ENCODE data around the gene LSM7. TPM values are rescaled to one million over a fixed set of nuclear protein-coding genes. Genes with fewer than 3 reads are reported as not detected.
A peak's percentile ranks its signal among the peaks of the same experiment; 100 is the strongest.

Gene LSM7
- total and polyA plus RNA-seq, 9 of the 15 experiments (the other 6 are each of a cell fraction or from before 2014, with no cell fraction given) = 40.5 to 690 (median 265) TPM

DNA sequence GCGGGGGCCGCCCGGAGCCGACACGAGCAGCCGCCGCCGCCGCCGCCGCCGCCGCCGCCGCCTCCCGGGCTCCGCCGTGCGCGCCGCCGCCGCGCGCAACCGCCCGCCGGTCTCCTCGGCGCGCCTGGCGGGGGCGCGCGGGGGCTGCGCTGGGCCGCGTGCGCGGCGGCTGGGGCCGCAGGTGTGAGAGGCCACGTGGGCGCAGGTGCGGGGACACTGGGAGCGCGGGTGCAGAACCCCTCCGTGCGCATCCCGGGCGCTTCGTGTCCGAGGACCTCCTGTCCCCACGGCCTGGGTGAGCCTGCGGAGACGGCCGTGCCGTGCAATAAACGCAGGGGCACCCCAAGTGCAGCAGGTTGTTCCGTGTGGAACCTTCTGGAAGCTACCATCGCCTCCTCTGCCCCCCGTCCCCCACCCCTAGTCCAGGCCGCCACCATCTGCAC lies 20.3 kb downstream of the LSM7 start, which contains the start of gene LINGO3 (continued):
- TF ChIP-seq CCNT2 (IDR thresholded peaks at IDR 0.05; ENCODE audit: borderline replicate concordance, extremely low read depth, insufficient read length, low read depth, low read length) (peak; percentile 29), NRF1 (conservative IDR thresholded peaks at IDR 0.05 in 1 of 2, IDR thresholded peaks at IDR 0.05 in 1 of 2) (peak; percentile 48 to 68; a peak in 3 of 4 replicates), FOXP1 (CRISPR knock-in tag; IDR thresholded peaks at IDR 0.05) (peak; percentile 36; the same call in 1 of the 2 replicates), CREB1 (IDR thresholded peaks at IDR 0.05) (no peak), CREB1 (CRISPR knock-in tag; IDR thresholded peaks at IDR 0.05) (no peak), EP400 (IDR thresholded peaks at IDR 0.05) (no peak)
- TF ChIP-seq, protein P1, sequence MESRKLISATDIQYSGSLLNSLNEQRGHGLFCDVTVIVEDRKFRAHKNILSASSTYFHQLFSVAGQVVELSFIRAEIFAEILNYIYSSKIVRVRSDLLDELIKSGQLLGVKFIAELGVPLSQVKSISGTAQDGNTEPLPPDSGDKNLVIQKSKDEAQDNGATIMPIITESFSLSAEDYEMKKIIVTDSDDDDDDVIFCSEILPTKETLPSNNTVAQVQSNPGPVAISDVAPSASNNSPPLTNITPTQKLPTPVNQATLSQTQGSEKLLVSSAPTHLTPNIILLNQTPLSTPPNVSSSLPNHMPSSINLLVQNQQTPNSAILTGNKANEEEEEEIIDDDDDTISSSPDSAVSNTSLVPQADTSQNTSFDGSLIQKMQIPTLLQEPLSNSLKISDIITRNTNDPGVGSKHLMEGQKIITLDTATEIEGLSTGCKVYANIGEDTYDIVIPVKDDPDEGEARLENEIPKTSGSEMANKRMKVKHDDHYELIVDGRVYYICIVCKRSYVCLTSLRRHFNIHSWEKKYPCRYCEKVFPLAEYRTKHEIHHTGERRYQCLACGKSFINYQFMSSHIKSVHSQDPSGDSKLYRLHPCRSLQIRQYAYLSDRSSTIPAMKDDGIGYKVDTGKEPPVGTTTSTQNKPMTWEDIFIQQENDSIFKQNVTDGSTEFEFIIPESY (CRISPR knock-in tag; IDR thresholded peaks at IDR 0.05) = peak; percentile 37; the same call in 1 of the 2 replicates
- TF ChIP-seq, protein P2, sequence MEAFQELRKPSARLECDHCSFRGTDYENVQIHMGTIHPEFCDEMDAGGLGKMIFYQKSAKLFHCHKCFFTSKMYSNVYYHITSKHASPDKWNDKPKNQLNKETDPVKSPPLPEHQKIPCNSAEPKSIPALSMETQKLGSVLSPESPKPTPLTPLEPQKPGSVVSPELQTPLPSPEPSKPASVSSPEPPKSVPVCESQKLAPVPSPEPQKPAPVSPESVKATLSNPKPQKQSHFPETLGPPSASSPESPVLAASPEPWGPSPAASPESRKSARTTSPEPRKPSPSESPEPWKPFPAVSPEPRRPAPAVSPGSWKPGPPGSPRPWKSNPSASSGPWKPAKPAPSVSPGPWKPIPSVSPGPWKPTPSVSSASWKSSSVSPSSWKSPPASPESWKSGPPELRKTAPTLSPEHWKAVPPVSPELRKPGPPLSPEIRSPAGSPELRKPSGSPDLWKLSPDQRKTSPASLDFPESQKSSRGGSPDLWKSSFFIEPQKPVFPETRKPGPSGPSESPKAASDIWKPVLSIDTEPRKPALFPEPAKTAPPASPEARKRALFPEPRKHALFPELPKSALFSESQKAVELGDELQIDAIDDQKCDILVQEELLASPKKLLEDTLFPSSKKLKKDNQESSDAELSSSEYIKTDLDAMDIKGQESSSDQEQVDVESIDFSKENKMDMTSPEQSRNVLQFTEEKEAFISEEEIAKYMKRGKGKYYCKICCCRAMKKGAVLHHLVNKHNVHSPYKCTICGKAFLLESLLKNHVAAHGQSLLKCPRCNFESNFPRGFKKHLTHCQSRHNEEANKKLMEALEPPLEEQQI (IDR thresholded peaks at IDR 0.05) = no peak
- TF ChIP-seq, protein P3, sequence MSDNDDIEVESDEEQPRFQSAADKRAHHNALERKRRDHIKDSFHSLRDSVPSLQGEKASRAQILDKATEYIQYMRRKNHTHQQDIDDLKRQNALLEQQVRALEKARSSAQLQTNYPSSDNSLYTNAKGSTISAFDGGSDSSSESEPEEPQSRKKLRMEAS (CRISPR knock-in tag; IDR thresholded peaks at IDR 0.05) = peak; percentile 83
- TF ChIP-seq, protein P4, sequence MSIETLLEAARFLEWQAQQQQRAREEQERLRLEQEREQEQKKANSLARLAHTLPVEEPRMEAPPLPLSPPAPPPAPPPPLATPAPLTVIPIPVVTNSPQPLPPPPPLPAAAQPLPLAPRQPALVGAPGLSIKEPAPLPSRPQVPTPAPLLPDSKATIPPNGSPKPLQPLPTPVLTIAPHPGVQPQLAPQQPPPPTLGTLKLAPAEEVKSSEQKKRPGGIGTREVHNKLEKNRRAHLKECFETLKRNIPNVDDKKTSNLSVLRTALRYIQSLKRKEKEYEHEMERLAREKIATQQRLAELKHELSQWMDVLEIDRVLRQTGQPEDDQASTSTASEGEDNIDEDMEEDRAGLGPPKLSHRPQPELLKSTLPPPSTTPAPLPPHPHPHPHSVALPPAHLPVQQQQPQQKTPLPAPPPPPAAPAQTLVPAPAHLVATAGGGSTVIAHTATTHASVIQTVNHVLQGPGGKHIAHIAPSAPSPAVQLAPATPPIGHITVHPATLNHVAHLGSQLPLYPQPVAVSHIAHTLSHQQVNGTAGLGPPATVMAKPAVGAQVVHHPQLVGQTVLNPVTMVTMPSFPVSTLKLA (conservative IDR thresholded peaks at IDR 0.05) = 0 out of 4 replicates have a peak, but pooled peaks of 1 of the 2 experiments have one; percentile 20
- TF ChIP-seq, protein P5, sequence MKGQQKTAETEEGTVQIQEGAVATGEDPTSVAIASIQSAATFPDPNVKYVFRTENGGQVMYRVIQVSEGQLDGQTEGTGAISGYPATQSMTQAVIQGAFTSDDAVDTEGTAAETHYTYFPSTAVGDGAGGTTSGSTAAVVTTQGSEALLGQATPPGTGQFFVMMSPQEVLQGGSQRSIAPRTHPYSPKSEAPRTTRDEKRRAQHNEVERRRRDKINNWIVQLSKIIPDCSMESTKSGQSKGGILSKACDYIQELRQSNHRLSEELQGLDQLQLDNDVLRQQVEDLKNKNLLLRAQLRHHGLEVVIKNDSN (CRISPR knock-in tag; IDR thresholded peaks at IDR 0.05) = peak; percentile 8; the same call in 1 of the 2 replicates

All from K562 (cell line).